GM12864 (cell line): ENCODE measurements around the gene COPS3.

Experiments
- DNase-seq: peaks from one replicate; pipeline ENCODE4 v3.0.0-alpha.2; 2011; ENCODE audit warnings: low read depth
- H3K4me3 ChIP-seq: 2 replicates; pipeline ENCODE4 v1.5.1; 2011; ENCODE audit warnings: mild to moderate bottlenecking, low read depth, low read length, control low read depth
- CTCF ChIP-seq: IDR thresholded peaks from 2 replicates; pipeline ENCODE4 v1.5.1; 2011; ENCODE audit warnings: low read depth, mild to moderate bottlenecking, moderate library complexity, low read length, control low read depth, inconsistent platforms; ENCODE audit errors: missing control alignments

The COPS3 gene

GRCh38 chr17:17300624-17301568 is 19.9 kb upstream of the COPS3 start:
- DNase-seq = no peak
- TF ChIP-seq CTCF = no peak
- H3K4me3 ChIP-seq = peak overlapping the region; percentile 59

GRCh38 chr17:17298108-17298507 is 17.1 kb upstream of the COPS3 start:
- H3K4me3 ChIP-seq = no peak overlapping the region

DNA sequence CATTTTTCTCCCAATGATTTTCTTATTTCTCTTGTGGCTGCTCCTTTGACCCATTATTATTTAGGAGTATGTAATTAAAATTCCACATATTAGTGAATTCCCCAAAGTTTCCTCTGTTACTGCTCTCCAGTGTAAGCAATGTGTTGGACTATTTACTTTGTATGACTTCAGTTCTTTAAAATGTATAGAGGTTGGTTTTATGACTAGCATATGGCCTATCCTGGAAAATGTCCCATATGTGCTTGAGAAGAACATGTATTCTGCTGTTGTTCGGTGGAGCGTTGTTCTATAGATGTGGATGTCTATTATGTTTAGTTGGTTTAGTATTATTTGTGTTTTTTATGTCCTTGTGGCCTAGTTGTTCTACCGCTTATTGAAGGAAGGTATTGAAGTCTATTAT is 16.2 kb upstream of the COPS3 start:
- no peak for DNase-seq
- TF ChIP-seq CTCF = no peak

More at GRCh38 chr17:17298108-17298507, 17.1 kb upstream of the COPS3 start:
- no peak for DNase-seq
- no peak for TF ChIP-seq CTCF

DNA sequence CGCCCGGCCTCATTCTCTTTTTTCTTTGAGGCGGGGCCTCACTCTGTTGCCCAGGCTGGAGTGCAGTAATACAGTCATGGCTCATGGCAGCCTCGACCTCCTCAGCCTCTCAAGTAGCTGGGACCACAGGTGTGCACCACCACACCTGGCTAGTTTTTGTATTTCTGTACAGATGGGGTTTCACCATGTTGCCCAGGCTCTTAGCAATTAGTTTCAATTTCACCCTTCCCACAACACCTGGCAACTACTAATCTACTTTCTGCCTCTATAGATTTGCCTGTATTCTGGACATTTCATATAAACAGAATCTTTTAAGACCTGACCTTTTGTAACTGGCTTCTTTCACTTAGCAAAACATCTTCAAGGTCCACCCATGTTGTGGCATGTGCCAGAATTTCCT is 14.1 kb upstream of the COPS3 start:
- no peak for DNase-seq
- H3K4me3 ChIP-seq = no peak overlapping the region
- TF ChIP-seq CTCF = no peak

More for the DNA sequence above, 16.2 kb upstream of the COPS3 start:
- no peak overlapping the region for H3K4me3 ChIP-seq

GRCh38 chr17:17289701-17290100 is 8.7 kb upstream of the COPS3 start:
- TF ChIP-seq CTCF = no peak
- no peak overlapping the region for H3K4me3 ChIP-seq
- no peak for DNase-seq

DNA sequence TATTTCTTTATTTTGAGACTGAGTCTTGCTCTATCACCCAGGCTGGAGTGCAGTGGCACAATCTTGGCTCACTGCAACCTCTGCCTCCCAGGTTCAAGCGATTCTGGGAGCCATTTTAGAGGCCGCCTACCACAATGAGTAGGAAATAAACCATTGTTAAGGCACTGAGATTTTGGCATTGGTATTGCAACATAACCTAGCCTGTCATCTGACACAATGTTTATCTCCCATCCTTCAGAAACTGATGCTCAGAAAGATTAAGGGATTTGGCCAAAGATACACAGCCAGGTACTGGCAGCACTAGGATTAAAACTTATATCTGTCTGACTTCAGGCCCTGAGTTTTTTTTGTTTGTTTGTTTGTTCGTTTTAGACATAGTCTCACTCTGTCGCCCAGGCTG is 8.0 kb upstream of the COPS3 start:
- no peak for TF ChIP-seq CTCF
- DNase-seq = no peak

DNA sequence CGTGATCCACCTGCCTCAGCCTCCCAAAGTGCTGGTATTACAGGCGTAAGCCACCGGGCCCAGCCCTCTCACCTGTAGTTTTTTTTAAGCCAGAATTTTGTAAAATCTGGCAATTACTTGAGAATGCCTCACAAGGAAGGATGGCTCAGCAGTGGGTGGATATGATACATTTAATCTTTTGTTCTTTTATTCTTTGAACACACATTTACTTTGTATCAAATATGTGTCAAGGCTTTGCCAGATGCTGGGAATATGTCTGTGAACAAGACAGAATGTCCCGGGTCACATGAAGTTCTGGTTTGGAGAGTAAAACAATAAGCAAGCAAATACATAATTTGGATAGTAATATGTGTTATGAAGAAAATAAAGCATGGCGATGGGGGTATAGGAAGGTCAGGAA is 4.9 kb upstream of the COPS3 start:
- no peak for DNase-seq
- no peak for TF ChIP-seq CTCF
- H3K4me3 ChIP-seq = no peak overlapping the region

More for the DNA sequence above, 8.0 kb upstream of the COPS3 start:
- H3K4me3 ChIP-seq = no peak overlapping the region
